Measurements from ENCODE around the gene SURF1.

- TF ChIP-seq CTCF (IDR thresholded peaks at IDR 0.05; ENCODE audit: low read depth, low read length), result 0 out of 2 replicates have a peak, but pooled peaks have one; percentile 8
- TF ChIP-seq EZH2phosphoT487 (IDR thresholded peaks at IDR 0.05; ENCODE audit: low read depth), result no peak
Observed at GRCh38 chr9:133359399-133360175, 3.3 kb upstream of the SURF1 start.

Data from OCI-LY3 (cell line).